Colonic mucosa (tissue), 2 donors: ENCODE measurements around the gene C14orf93. TPM values are rescaled to one million over a fixed set of nuclear protein-coding genes. Genes with fewer than 3 reads are reported as not detected.

Experiments
- total RNA-seq, 2 donors: library from RNA; stranded (reverse); fragmentation: NEBNext Ultra II Directional in 1 of 2; extraction: Animal tissue kit (Norgen Biotek cat#: 25700) in 1 of 2; gene quantifications; one replicate each; pipeline ENCODE4 v1.2.1, GENCODE V29; 2021
- donor health status: DM: no; HTN: no; CAD: no.
- donor health status: DM: no; HTN: no; CAD: no.

The C14orf93 gene
- total RNA-seq, 2 donors from 2014 or later, result 8.8 to 14.5 TPM

Other genes starting within 250 kb of the C14orf93 start
- gene OXA1L, start 243.5 kb downstream of the C14orf93 start, total RNA-seq, result 100 to 1,000 TPM; 110 to 115 TPM
- 1 to 10 TPM; 2.7 to 7.0 TPM for gene SLC7A7, start 194.7 kb downstream of the C14orf93 start, total RNA-seq
- gene MRPL52, start 180.3 kb downstream of the C14orf93 start, total RNA-seq, result 100 to 1,000 TPM in 1 of 2 donors, 10 to 100 TPM in 1; 79.1 to 156 TPM
- 10 to 100 TPM; 59.1 to 82.8 TPM for gene MMP14, start 173.6 kb downstream of the C14orf93 start, total RNA-seq
- 100 to 1,000 TPM; 204 to 222 TPM for gene LRP10, start 138.4 kb downstream of the C14orf93 start, total RNA-seq
- under 1 TPM; 0.24 to 0.30 TPM for gene REM2, start 126.9 kb downstream of the C14orf93 start, total RNA-seq
- 10 to 100 TPM; 66.8 to 67.7 TPM for gene RBM23, start 91.0 kb downstream of the C14orf93 start, total RNA-seq
- gene PRMT5, start 80.8 kb downstream of the C14orf93 start, total RNA-seq, result 10 to 100 TPM; 39.3 to 86.4 TPM
- 10 to 100 TPM; 36.6 to 54.1 TPM for gene HAUS4, start 53.1 kb downstream of the C14orf93 start, total RNA-seq
- gene AJUBA, start 27.6 kb downstream of the C14orf93 start, total RNA-seq, result 1 to 10 TPM; 4.1 to 6.7 TPM
- 100 to 1,000 TPM in 1 of 2 donors, 10 to 100 TPM in 1; 99.7 to 137 TPM for gene PSMB5, start 24.8 kb upstream of the C14orf93 start, total RNA-seq
- not detected for gene PSMB11, start 32.1 kb upstream of the C14orf93 start, total RNA-seq
- 10 to 100 TPM in 1 of 2 donors, 1 to 10 TPM in 1; 4.4 to 11.4 TPM for gene CDH24, start 47.4 kb upstream of the C14orf93 start, total RNA-seq
- gene ACIN1, start 85.0 kb upstream of the C14orf93 start, total RNA-seq, result 100 to 1,000 TPM in 1 of 2 donors, 10 to 100 TPM in 1; 99.4 to 154 TPM
- 10 to 100 TPM; 56.2 to 59.2 TPM for gene C14orf119, start 85.4 kb upstream of the C14orf93 start, total RNA-seq
- gene CIROP, start 94.8 kb upstream of the C14orf93 start, total RNA-seq, result not detected
- gene CEBPE, start 109.1 kb upstream of the C14orf93 start, total RNA-seq, result not detected
- 10 to 100 TPM; 21.5 to 23.8 TPM for gene SLC7A8, start 173.5 kb upstream of the C14orf93 start, total RNA-seq
- gene RNF212B, start 227.8 kb upstream of the C14orf93 start, total RNA-seq, result not detected